ENCODE data around the gene SASH1.

Gene SASH1

DNA sequence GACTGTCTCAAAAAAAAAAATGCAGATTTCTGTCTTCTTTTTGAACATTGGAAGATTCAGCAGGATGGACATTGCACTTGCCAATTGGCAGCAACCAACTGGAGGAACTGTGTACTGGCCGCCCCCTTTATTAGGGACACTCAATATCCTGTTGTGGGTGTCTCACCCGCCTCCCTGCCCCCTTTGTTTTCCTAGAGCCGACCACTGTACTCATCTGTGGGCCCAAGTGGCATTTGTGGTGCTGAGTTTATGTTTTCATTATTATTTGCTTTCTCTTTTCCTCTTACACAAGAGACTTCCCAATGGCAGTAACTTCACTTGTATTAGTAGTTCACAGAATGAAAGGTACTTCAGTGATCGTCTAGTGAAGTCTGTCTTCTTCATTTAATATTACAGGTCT lies 125.3 kb downstream of the SASH1 start:
- H3K4me1 ChIP-seq (ENCODE audit: control insufficient read depth, insufficient read depth, low read length): peaks cover 6% of the 10 kb centered on the region

DNA sequence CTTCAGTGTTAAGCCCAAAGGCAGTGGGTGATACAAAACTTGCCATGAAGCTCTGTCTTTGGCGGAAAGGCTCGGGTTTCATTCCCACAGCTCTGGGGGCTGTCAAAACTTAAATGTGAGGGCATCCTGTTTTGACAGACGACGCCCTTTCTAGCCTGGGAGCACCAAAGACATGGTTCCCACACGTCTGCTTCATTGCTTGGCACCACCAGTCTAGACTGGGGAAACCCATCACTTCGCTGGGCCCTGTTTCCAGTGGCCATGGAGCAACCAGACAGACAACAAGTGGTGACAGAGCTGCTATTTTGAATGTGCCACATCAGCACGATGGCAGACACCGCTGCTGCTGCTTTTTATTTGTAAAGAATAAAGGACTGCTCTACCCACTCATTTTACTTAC lies 127.5 kb downstream of the SASH1 start:
- H3K4me1 ChIP-seq (ENCODE audit: control insufficient read depth, insufficient read depth, low read length): peaks cover 6% of the 10 kb centered on the region

More for the DNA sequence above, 125.3 kb downstream of the SASH1 start:
- Histone ChIP-seq H3K27me3 (ENCODE audit: control insufficient read depth in 1 of 2, insufficient read depth in 2 of 2, low read length in 2 of 2) (no peaks in the 10 kb centered on the region), H3K9me3 (ENCODE audit: control insufficient read depth in 2 of 2, low read length in 2 of 2) (no peaks in the 10 kb centered on the region), H3K4me3 (ENCODE audit: low read length in 2 of 2) (no peak overlapping the region), H3K36me3 (ENCODE audit: control insufficient read depth in 2 of 2, insufficient read depth in 2 of 2, low read length in 2 of 2) (peaks cover 0 to 2% of the 10 kb centered on the region in 2 donors), H3K27ac (ENCODE audit: low read length) (no peak overlapping the region), H3K9ac (ENCODE audit: low read length in 2 of 2) (no peak overlapping the region)

DNA sequence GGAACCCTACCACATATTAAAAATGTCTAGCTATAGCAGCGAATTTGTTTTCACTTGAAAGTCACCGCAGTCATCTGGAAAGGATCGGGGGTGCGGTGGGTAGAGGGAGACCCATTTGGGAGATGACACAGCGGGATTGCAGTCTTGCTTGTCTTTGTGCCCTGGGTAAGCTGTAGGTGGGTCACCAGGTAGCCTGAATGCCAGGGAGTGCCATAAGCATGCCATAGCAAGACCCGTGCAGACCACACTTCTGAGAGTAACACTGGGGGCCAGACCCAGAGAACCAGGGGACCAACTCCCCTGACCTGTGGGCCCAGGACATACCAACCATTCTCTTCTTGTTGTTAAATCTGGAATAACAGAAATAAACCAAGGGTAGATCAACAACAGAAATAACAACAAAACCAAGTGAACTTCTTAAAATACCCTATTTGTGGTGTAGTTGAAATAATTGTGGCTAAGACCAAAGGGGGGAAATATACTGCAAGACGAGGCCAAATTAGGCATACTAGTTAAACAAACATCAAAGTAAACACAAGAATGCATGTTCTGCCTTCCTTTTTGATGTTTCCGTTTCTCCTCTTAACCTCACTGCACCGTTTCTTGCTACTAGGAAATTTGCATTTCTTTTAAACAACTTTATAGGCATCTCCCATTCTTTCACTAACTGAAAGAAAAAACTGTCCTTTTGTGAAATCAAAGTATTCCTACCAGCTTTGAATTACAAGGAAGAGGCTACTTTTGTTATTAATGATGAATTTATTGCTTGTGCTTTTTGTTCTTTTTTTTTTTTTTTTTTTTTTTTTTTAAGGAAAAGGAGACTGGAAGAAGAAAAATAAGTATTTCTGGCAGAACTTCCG lies 128.2 kb downstream of the SASH1 start:
- no peaks in the 10 kb centered on the region for H3K27me3 ChIP-seq (ENCODE audit: control insufficient read depth in 1 of 2, insufficient read depth in 2 of 2, low read length in 2 of 2)
- H3K9me3 ChIP-seq (ENCODE audit: control insufficient read depth in 2 of 2, low read length in 2 of 2): no peaks in the 10 kb centered on the region
- no peaks in the 10 kb centered on the region for H3K4me1 ChIP-seq (ENCODE audit: control insufficient read depth, insufficient read depth, low read length)
- no peak overlapping the region for H3K4me3 ChIP-seq (ENCODE audit: low read length in 2 of 2)
- H3K36me3 ChIP-seq (ENCODE audit: control insufficient read depth in 2 of 2, insufficient read depth in 2 of 2, low read length in 2 of 2): peaks cover 13 to 15% of the 10 kb centered on the region in 2 donors
- no peak overlapping the region for H3K9ac ChIP-seq (ENCODE audit: low read length in 2 of 2)
- H3K27ac ChIP-seq (ENCODE audit: low read length): no peak overlapping the region

More for the DNA sequence above, 127.5 kb downstream of the SASH1 start:
- H3K27ac ChIP-seq (ENCODE audit: low read length): no peak overlapping the region
- H3K9ac ChIP-seq (ENCODE audit: low read length in 2 of 2): no peak overlapping the region
- H3K27me3 ChIP-seq (ENCODE audit: control insufficient read depth in 1 of 2, insufficient read depth in 2 of 2, low read length in 2 of 2): no peaks in the 10 kb centered on the region
- peaks cover 8 to 10% of the 10 kb centered on the region in 2 donors for H3K36me3 ChIP-seq (ENCODE audit: control insufficient read depth in 2 of 2, insufficient read depth in 2 of 2, low read length in 2 of 2)
- H3K4me3 ChIP-seq (ENCODE audit: low read length in 2 of 2): no peak overlapping the region
- H3K9me3 ChIP-seq (ENCODE audit: control insufficient read depth in 2 of 2, low read length in 2 of 2): no peaks in the 10 kb centered on the region

DNA sequence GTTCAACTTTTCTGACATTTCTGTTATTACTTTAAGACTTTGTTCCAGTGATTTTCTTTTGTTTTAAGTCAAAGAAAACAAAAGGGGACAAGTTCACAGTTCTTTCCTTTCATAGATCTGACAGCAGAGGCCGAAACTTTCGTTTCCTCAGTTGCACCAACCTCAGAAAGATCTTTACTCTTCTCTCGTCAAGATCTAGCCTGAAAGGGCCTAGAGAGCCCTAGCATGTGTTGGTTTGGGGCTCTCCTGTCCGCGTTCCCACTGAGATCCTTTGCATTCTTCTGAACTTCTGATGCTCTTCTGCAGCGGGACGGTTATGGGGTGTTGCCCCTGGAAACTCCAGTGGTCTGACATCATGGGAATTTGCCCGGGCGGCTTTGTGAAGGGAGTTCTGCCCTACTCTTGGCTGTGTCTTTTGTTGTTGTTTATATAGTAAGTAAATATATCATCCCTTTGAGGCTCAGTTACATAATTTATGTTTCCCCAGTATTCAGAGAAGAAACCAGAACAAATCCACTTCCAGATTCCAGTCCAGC lies 129.1 kb downstream of the SASH1 start:
- Histone ChIP-seq H3K27ac (ENCODE audit: low read length) (no peak overlapping the region), H3K36me3 (ENCODE audit: control insufficient read depth in 2 of 2, insufficient read depth in 2 of 2, low read length in 2 of 2) (peaks cover 13 to 15% of the 10 kb centered on the region in 2 donors), H3K27me3 (ENCODE audit: control insufficient read depth in 1 of 2, insufficient read depth in 2 of 2, low read length in 2 of 2) (no peaks in the 10 kb centered on the region), H3K9ac (ENCODE audit: low read length in 2 of 2) (no peak overlapping the region), H3K4me1 (ENCODE audit: control insufficient read depth, insufficient read depth, low read length) (no peaks in the 10 kb centered on the region), H3K9me3 (ENCODE audit: control insufficient read depth in 2 of 2, low read length in 2 of 2) (no peaks in the 10 kb centered on the region), H3K4me3 (ENCODE audit: low read length in 2 of 2) (no peak overlapping the region)

DNA sequence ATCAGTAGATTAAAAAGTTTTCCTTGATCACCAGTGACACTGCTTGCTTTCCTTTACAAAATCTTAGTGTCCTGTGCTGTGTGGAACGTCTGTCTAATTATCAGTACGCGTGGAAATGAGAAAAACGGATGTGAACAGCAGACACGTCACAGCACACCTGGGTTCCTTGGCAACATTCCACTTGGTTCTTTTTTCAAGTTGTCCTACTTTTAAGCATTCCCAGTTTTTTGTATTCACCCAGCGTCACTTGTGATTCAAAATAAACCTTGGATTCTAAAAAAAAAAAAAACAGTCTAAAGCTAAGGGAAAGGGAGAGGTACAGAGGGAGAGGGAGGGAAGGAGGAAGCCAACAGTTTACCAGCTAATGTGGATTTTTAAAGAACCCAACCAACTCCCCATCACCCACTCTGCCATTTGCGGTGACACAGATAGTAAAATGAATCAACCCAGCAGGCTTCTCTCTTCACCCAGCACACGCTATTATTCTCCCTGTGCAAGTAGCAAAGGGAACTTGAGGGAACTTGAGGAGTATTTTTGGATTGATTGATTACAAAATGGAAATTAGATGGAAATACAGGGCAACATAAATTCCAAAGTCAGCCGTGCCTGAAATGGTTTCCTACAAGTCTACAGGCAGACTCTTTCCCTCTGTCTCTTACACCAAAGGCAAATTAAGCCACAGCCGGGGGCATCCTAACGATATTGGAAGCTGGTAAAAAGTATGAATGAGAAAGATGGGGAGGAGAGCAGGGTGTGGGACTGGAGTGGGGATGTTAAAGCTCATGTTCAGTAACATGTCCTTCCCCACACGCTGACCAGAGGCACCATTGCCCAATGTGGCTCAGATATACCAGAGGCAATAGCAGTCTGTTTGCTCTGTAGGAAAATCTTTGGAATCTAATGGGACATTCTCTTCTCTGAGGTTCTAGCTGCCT lies 129.8 kb downstream of the SASH1 start:
- Histone ChIP-seq H3K27ac (ENCODE audit: low read length) (no peak overlapping the region), H3K27me3 (ENCODE audit: control insufficient read depth in 1 of 2, insufficient read depth in 2 of 2, low read length in 2 of 2) (no peaks in the 10 kb centered on the region), H3K4me3 (ENCODE audit: low read length in 2 of 2) (no peak overlapping the region), H3K9ac (ENCODE audit: low read length in 2 of 2) (no peak overlapping the region), H3K4me1 (ENCODE audit: control insufficient read depth, insufficient read depth, low read length) (no peaks in the 10 kb centered on the region), H3K36me3 (ENCODE audit: control insufficient read depth in 2 of 2, insufficient read depth in 2 of 2, low read length in 2 of 2) (peaks cover 13 to 15% of the 10 kb centered on the region in 2 donors), H3K9me3 (ENCODE audit: control insufficient read depth in 2 of 2, low read length in 2 of 2) (no peaks in the 10 kb centered on the region)

DNA sequence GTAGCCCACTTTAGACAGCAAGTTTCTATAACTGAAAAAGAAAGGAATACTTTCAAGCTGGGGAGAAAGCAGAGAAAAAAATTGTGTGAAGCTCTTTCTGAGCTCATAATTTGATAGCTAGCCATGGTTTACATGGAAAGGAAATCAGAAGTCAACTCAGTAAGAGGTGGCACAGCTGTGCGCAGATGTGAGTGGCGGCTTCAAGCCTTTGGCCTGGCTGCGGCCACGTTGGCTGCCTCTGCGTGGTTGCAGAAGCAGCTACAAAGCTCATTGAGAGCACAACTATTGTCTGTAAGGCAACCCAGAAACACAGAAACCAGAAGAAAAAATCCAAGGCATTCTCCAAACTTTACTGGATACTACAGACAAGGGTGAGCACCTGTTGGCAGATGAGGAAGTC lies 136.9 kb downstream of the SASH1 start:
- Histone ChIP-seq H3K36me3 (ENCODE audit: control insufficient read depth in 2 of 2, insufficient read depth in 2 of 2, low read length in 2 of 2) (peaks cover 6 to 9% of the 10 kb centered on the region in 2 donors), H3K27me3 (ENCODE audit: control insufficient read depth in 1 of 2, insufficient read depth in 2 of 2, low read length in 2 of 2) (no peaks in the 10 kb centered on the region), H3K4me3 (ENCODE audit: low read length in 2 of 2) (no peak overlapping the region), H3K4me1 (ENCODE audit: control insufficient read depth, insufficient read depth, low read length) (peaks cover 6% of the 10 kb centered on the region), H3K27ac (ENCODE audit: low read length) (no peak overlapping the region), H3K9me3 (ENCODE audit: control insufficient read depth in 2 of 2, low read length in 2 of 2) (no peaks in the 10 kb centered on the region), H3K9ac (ENCODE audit: low read length in 2 of 2) (no peak overlapping the region)

DNA sequence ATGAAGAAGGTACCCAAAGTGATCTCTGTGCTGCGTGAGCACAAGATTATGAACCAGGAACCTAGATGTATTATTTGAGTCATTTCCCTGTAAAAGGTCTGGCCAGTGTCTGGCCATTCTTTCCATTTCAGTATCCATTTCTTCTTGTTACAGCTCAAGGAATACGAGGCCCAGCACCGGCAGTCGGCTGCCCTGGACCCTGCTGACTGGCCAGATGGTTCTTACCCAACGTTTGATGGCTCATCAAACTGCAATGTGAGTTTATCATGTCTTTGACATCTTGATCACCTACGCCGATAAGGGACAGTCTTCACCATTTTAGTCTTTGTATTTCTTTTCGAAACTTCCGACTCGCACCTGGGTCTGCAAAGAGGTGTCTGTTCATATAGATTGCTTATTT lies 144.8 kb downstream of the SASH1 start:
- H3K36me3 ChIP-seq (ENCODE audit: control insufficient read depth in 2 of 2, insufficient read depth in 2 of 2, low read length in 2 of 2): peaks cover 8 to 11% of the 10 kb centered on the region in 2 donors
- H3K9ac ChIP-seq (ENCODE audit: low read length in 2 of 2): no peak overlapping the region
- no peak overlapping the region for H3K27ac ChIP-seq (ENCODE audit: low read length)
- H3K4me3 ChIP-seq (ENCODE audit: low read length in 2 of 2): no peak overlapping the region
- H3K27me3 ChIP-seq (ENCODE audit: control insufficient read depth in 1 of 2, insufficient read depth in 2 of 2, low read length in 2 of 2): no peaks in the 10 kb centered on the region
- no peaks in the 10 kb centered on the region for H3K4me1 ChIP-seq (ENCODE audit: control insufficient read depth, insufficient read depth, low read length)
- no peaks in the 10 kb centered on the region for H3K9me3 ChIP-seq (ENCODE audit: control insufficient read depth in 2 of 2, low read length in 2 of 2)

DNA sequence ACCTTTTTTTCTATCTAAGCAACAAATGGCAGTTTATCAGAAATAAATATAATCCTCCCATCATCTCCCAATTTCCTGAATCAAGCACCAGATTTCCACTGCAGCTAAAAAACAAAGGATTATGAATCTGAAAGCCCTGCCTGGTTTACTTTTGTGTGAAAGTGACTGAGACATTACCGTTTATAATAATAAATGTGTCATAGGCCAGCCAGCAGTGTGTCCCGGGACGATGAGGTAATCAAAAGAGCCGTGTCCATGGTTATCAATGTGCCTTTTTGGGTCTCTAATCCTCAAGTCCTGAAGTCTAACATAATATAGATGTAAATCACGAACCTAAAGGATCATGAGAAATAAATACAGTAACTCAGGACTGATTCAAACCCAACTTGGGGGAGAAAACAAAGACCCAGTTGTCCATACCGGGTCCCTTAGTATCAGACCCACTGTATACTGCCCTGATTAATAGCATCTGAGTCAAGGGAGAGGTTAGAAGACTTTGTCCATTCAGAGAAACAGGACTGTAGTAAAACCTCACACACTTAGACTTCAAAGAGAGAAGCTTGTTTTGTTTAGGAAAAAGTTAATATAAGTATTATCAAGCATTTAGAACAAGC lies 149.1 kb downstream of the SASH1 start:
- H3K27ac ChIP-seq (ENCODE audit: low read length): no peak overlapping the region
- no peaks in the 10 kb centered on the region for H3K9me3 ChIP-seq (ENCODE audit: control insufficient read depth in 2 of 2, low read length in 2 of 2)
- no peaks in the 10 kb centered on the region for H3K27me3 ChIP-seq (ENCODE audit: control insufficient read depth in 1 of 2, insufficient read depth in 2 of 2, low read length in 2 of 2)
- peaks cover 4 to 11% of the 10 kb centered on the region in 2 donors for H3K36me3 ChIP-seq (ENCODE audit: control insufficient read depth in 2 of 2, insufficient read depth in 2 of 2, low read length in 2 of 2)
- H3K9ac ChIP-seq (ENCODE audit: low read length in 2 of 2): no peak overlapping the region
- no peak overlapping the region for H3K4me3 ChIP-seq (ENCODE audit: low read length in 2 of 2)
- no peaks in the 10 kb centered on the region for H3K4me1 ChIP-seq (ENCODE audit: control insufficient read depth, insufficient read depth, low read length)

DNA sequence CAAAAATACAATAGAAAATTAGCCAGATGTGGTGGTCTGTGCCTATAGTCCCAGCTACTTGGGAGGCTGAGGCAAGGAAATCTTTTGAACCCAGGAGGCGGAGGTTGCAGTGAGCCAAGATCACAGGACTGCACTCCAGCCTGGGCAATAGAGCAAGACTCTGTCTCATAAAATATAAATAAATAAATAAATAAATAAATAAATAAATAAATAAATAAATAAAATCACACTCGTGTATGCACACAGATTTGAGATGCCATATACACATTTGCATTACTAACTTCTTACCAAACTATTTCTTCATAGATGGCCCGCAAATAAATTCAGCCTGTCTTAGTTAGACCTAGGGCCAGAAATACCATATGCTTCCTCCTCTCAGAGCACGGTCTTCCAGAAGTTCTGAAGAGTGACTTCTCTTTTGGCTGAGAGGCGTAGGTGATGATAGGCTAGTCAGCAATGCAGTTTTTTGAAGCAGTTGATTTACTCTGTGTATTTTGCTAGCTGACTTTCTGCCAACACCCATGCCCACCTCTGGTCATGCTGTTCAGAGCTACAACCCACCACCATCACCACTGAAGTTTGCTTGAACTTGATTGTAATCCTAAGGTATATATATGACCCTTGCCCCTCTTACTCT lies 150.1 kb downstream of the SASH1 start:
- H3K4me1 ChIP-seq (ENCODE audit: control insufficient read depth, insufficient read depth, low read length): peaks cover 4% of the 10 kb centered on the region
- no peak overlapping the region for H3K4me3 ChIP-seq (ENCODE audit: low read length in 2 of 2)
- H3K9me3 ChIP-seq (ENCODE audit: control insufficient read depth in 2 of 2, low read length in 2 of 2): no peaks in the 10 kb centered on the region
- no peaks in the 10 kb centered on the region for H3K27me3 ChIP-seq (ENCODE audit: control insufficient read depth in 1 of 2, insufficient read depth in 2 of 2, low read length in 2 of 2)
- H3K36me3 ChIP-seq (ENCODE audit: control insufficient read depth in 2 of 2, insufficient read depth in 2 of 2, low read length in 2 of 2): peaks cover 4 to 5% of the 10 kb centered on the region in 2 donors
- no peak overlapping the region for H3K9ac ChIP-seq (ENCODE audit: low read length in 2 of 2)
- no peak overlapping the region for H3K27ac ChIP-seq (ENCODE audit: low read length)

DNA sequence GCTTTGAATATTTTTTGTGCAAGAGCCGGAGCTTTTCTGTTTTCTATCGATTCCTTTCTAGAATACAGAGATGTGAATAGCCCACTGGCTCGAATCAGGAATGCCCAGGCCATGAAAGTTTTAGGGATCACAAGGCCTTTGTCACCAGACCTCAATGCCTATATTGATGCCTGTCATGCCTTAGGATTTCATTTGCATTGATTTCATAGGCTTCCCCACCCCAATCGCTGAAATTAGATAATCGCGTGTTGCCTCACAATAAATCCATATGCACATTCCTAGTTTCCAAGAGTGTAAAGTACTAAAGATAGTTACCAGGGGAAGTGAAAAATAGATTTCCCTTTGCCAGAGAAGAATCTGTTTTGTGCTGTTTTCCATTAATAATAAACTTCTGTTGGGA lies 150.8 kb downstream of the SASH1 start:
- Histone ChIP-seq H3K9ac (ENCODE audit: low read length in 2 of 2) (no peak overlapping the region), H3K36me3 (ENCODE audit: control insufficient read depth in 2 of 2, insufficient read depth in 2 of 2, low read length in 2 of 2) (peaks cover under 1% of the 10 kb centered on the region in 2 donors), H3K27me3 (ENCODE audit: control insufficient read depth in 1 of 2, insufficient read depth in 2 of 2, low read length in 2 of 2) (no peaks in the 10 kb centered on the region), H3K27ac (ENCODE audit: low read length) (no peak overlapping the region), H3K4me3 (ENCODE audit: low read length in 2 of 2) (no peak overlapping the region), H3K9me3 (ENCODE audit: control insufficient read depth in 2 of 2, low read length in 2 of 2) (no peaks in the 10 kb centered on the region), H3K4me1 (ENCODE audit: control insufficient read depth, insufficient read depth, low read length) (peaks cover 4% of the 10 kb centered on the region)
